Activated T-helper 17 cell treated with anti-CD3 and anti-CD28 coated beads, Interleukin-2, amount 50 U/mL, for 72 hours (primary cell): ENCODE measurements around the gene TCF7L2. TPM values are rescaled to one million over a fixed set of nuclear protein-coding genes. Genes with fewer than 3 reads are reported as not detected.

ENCODE experiments used
- ATAC-seq: fragments of 150-1000 bp; cut with Tn5 transposase; replicated peaks from 2 replicates; pipeline ENCODE4 v1.10.0; 2021; ENCODE audit warnings: mild to moderate bottlenecking, moderate library complexity
- H3K27ac Mint-ChIP-seq: one replicate; pipeline ENCODE4 v1.8.0; 2022; ENCODE audit warnings: mixed read lengths
- H3K27me3 Mint-ChIP-seq: one replicate; pipeline ENCODE4 v1.8.0; 2022; ENCODE audit warnings: mixed read lengths
- H3K36me3 Mint-ChIP-seq: one replicate; pipeline ENCODE4 v1.8.0; 2022; ENCODE audit warnings: low read depth, mild to moderate bottlenecking, mixed read lengths
- H3K4me1 Mint-ChIP-seq: one replicate; pipeline ENCODE4 v1.8.0; 2022; ENCODE audit warnings: mixed read lengths
- H3K4me3 Mint-ChIP-seq: one replicate; pipeline ENCODE4 v1.8.0; 2022; ENCODE audit warnings: mild to moderate bottlenecking, mixed read lengths
- H3K9me3 Mint-ChIP-seq: one replicate; pipeline ENCODE4 v1.8.0; 2022; ENCODE audit warnings: mixed read lengths
- total RNA-seq, 2 donors: library from RNA; stranded (reverse); gene quantifications; one replicate each; pipeline ENCODE4 v1.2.3, GENCODE V29; 2022

Gene TCF7L2
- total RNA-seq, 2 donors from 2014 or later = 1.1 to 4.7 TPM

DNA sequence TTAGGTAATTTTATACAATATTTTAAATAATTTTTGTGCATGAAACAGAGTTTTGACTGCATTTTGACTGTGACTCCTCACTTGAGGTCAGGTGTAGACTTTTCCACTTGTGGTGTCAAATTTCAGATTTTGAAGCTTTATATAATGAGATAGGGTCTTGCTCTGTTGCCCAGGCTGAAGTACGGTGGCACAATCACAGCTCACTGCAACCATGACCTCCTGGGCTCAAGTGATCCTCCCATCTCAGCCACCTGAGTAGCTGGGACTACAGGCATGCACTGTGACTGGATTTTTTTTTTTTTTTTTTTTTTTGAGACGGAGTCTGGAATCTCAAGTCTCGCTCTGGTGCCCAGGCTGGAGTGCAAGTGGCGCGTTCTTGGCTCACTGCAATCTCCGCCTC lies 74.9 kb downstream of the TCF7L2 start:
- Mint-ChIP-seq H3K4me1 (peaks cover 5% of the 10 kb centered on the region), H3K27ac (no peak overlapping the region), H3K4me3 (no peak overlapping the region), H3K36me3 (no peaks in the 10 kb centered on the region), H3K9me3 (no peaks in the 10 kb centered on the region), H3K27me3 (peaks cover 22% of the 10 kb centered on the region)
- no peak for ATAC-seq

DNA sequence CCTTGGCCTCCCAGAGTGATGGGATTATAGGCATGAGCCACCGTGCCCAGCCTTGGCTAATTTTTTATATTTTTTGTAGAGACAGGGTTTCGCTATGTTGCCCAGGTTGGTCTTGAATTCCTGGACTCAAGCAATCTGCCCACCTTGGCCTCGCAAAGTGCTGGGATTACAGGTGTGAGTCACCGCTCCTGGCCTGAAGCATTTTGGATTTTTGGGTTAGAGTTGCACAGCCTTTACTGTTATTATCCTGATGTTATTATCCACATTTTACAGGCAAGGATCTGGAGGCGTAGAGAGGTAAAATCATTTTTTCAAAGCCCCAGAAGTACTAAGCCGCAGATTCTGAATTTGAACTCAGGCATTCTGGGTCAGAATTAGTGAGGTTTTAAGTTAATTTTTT lies 75.4 kb downstream of the TCF7L2 start:
- Mint-ChIP-seq H3K4me1 (peaks cover 5% of the 10 kb centered on the region), H3K9me3 (no peaks in the 10 kb centered on the region), H3K36me3 (no peaks in the 10 kb centered on the region), H3K27me3 (peaks cover 20% of the 10 kb centered on the region), H3K27ac (no peak overlapping the region), H3K4me3 (no peak overlapping the region)
- no peak for ATAC-seq

DNA sequence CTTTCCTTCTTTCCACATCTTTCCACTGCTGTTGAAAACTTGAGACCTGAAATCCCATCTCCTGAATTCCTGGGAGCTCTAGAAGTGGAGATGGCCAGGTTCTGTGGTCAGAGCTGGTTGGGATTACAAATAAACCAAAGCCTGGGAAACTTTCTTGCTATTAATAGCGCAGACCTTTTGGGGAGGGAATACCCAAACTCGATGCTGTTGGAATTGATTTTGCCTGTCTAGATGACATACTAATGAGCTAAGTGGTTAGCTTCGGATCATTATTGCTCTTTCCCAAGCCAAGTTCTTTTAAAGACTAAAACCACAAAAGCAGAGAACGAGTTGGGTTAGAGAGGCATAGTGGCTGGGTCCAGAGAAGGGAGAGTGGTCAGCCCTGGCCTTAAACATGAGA lies 76.6 kb downstream of the TCF7L2 start:
- no peak for ATAC-seq
- Mint-ChIP-seq H3K4me1 (peaks cover 5% of the 10 kb centered on the region), H3K9me3 (no peaks in the 10 kb centered on the region), H3K27me3 (peaks cover 20% of the 10 kb centered on the region), H3K27ac (no peak overlapping the region), H3K36me3 (no peaks in the 10 kb centered on the region), H3K4me3 (no peak overlapping the region)

DNA sequence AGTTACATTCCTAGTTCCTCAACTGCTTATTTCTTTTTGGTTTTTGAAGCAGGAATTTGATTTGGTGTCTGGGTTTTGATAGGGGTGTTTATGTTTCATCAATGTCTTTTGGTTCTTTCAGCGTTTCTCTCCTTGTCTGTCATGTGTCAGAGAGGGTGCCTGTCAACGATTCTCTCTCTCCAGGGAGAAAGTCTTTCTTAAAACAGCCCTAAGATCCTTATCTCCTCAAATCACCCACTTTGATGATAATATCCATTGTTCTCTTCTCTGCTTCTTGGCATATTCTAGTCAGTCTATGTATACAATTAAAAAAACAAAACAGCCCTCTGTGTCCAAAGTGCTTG lies 77.2 kb downstream of the TCF7L2 start:
- Mint-ChIP-seq H3K27me3 (peaks cover 20% of the 10 kb centered on the region), H3K9me3 (no peaks in the 10 kb centered on the region), H3K4me3 (no peak overlapping the region), H3K4me1 (peaks cover 5% of the 10 kb centered on the region), H3K36me3 (no peaks in the 10 kb centered on the region), H3K27ac (no peak overlapping the region)
- no peak for ATAC-seq

DNA sequence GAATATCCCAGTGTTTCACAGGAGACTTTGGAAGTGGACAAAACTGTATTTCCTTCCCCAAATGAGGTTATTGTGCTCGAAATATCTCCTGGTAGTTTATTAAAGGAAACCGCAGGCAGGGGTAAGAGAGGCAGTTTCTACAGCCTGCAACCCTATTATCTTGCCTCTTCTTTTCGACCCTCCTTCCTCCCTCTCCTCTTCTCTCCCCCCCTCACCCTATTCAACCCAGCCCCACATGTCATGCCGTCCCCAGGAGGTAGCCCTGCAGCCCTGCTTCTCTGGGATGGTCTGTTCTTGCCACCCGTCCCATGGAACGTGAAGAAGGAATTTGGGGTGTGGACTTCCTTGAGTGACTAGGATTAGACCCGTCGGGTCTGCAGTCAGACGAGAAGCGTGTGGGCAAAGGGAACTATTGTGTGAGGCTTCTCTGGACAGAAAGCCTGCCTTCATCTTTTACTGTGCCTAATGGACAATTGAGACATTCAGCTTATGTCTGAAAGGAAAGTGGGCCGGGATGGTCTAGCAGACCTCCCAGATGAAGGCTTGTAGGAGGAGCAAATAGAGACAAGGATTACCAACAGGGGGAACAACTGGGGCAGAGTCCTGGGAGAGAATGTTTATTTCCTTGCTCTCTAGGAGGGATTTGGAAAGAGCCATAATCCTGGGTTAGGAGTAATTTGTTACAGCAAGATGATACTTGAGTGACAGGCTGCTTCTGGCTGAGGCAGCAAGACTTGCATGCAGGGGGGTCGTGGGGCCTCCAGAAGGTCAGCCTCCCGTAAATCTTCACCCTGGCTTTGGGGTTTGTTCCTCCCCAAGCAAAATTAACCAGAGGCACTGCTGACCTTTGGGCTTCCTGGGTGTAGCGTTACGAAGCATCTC lies 77.8 kb downstream of the TCF7L2 start:
- Mint-ChIP-seq H3K27me3 (peaks cover 20% of the 10 kb centered on the region), H3K9me3 (no peaks in the 10 kb centered on the region), H3K4me1 (peaks cover 5% of the 10 kb centered on the region), H3K27ac (no peak overlapping the region), H3K36me3 (no peaks in the 10 kb centered on the region), H3K4me3 (no peak overlapping the region)
- no peak for ATAC-seq

DNA sequence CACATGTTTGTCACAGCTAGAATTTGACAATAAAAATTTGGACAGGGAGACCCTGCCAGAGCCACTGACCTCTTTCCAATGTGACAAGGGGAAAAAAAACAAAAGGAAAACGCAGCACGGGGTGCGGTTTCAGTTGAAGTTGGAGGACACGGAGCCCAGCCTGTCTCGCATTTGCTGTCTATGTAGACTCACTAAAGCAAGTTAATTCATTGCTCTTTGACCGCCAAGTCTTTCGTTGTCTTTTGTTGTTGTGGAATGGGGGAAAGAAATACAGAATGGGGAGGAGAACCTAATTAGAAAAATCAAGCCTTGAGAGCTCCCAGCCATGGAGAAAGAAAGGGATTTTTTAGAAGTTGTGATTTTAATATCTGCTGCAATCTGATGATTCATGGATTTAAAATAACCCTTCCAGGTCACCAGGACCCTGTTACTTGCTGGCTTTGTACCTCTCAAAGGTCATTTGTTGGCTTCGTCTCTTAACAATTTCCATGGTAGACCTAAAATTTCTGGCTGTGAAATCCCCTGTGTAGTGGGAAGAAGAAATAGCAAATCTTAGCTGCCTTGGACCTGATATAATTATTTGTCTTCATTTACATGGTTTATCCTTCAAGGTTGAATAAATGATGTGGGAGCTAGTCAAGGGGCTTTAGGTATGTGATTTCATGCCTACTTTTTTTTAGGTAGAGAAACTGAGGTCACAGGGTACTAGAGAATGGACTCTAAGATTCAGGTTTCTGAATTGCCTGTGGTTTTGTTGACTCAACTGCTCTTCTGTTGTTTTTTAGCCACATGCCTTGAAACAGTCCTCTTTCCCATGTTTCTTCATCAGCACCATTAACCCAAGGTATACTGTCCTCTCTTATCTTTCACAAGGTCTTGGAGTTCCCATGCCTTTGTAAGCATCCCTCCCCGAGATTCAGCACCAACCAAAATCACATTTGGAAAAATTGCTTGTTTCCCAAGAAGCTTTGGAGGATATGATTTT lies 78.7 kb downstream of the TCF7L2 start:
- ATAC-seq = no peak
- Mint-ChIP-seq H3K27me3 (peaks cover 20% of the 10 kb centered on the region), H3K4me1 (peaks cover 5% of the 10 kb centered on the region), H3K9me3 (no peaks in the 10 kb centered on the region), H3K36me3 (no peaks in the 10 kb centered on the region), H3K27ac (no peak overlapping the region), H3K4me3 (no peak overlapping the region)

DNA sequence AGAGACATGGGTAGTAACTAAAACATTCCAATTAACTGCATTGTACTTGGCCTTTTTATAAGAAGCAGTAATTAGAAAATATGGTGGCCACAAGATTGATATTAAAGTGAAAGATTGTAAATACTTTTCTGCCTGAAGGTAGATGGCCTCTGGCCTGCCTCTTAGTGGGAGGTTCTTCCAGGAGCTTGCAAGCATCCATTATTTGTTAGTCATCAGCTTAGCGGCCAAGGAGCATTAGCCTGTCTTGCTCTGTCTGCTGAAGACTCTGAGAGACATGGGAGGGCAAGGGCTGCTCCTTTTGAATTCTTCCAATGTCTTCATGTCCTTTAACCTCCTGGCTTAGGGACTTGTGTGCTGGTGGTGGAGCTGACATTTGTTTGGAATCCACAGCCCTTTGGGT lies 80.4 kb downstream of the TCF7L2 start:
- Mint-ChIP-seq H3K27me3 (peaks cover 20% of the 10 kb centered on the region), H3K9me3 (no peaks in the 10 kb centered on the region), H3K4me1 (peaks cover 5% of the 10 kb centered on the region), H3K36me3 (no peaks in the 10 kb centered on the region), H3K27ac (no peak overlapping the region), H3K4me3 (no peak overlapping the region)
- ATAC-seq = no peak

DNA sequence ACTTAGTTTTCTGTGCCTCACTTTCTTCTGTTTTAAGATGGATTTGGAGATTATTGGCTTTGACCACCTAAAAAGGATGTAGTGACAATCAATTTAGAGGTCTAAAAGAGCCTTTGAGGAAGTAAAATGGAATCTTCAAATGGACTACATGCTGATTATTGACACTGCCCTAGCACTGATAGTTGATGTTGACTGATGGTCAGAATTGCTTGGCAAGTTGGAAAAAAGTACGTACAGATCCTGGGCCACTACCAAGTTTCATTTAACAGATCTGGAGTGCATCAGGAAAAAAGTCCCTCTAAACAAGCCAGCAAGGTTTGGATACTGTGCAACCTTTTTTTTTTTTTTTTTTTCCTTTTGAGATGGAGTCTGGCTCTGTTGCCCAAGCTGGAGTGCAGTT lies 81.1 kb downstream of the TCF7L2 start:
- no peak overlapping the region for H3K4me3 Mint-ChIP-seq
- peaks cover 20% of the 10 kb centered on the region for H3K27me3 Mint-ChIP-seq
- H3K9me3 Mint-ChIP-seq = no peaks in the 10 kb centered on the region
- no peak for ATAC-seq
- peaks cover 5% of the 10 kb centered on the region for H3K4me1 Mint-ChIP-seq
- no peak overlapping the region for H3K27ac Mint-ChIP-seq
- H3K36me3 Mint-ChIP-seq = no peaks in the 10 kb centered on the region

DNA sequence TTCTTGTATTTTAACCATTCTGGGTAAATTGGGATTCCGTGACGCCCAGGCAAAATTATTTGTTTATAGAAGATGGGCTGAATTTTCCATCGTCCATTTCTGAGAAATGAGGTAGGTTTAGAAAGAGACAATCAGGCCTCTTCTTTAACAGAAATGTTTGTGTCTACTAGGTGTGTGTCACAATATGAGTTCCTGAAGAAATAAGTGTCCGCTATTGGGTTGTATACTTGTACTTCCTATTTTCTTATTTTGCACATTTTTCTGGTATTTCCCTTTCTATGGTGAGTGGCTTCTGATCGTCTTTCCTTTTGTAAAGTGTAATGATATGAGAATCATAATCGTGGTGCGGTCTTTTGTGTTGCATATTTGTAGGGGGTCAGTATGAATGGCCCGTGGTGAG lies 83.9 kb downstream of the TCF7L2 start:
- H3K4me3 Mint-ChIP-seq = no peak overlapping the region
- no peaks in the 10 kb centered on the region for H3K4me1 Mint-ChIP-seq
- no peak overlapping the region for H3K27ac Mint-ChIP-seq
- H3K36me3 Mint-ChIP-seq = no peaks in the 10 kb centered on the region
- peaks cover 4% of the 10 kb centered on the region for H3K27me3 Mint-ChIP-seq
- no peaks in the 10 kb centered on the region for H3K9me3 Mint-ChIP-seq
- no peak for ATAC-seq

DNA sequence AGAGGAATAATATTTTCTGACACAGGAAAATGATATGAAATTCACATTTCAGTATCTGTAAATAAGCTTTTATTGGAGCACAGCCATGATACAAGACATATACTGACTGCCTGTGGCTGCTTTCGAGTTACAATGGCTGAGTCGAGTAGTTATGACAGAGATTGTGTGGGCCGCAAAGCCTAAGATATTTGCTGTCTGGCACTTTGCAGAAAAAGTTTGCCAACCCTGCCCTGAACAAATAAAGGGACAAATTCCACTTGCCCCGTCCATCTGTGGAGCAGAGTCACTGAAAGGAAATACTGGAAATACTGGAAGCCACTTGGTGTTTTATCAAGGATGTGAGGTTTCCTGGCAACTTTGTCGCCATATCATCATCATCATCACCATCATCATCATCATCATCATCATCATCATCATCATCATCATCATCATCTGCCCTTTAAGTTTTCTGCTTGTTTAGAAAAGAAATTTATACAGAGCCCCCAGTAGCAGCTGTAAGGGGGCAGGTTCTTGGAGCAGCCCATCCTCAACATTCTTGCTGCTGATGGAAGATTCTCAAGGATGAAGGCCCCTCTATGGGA lies 85.8 kb downstream of the TCF7L2 start:
- no peak overlapping the region for H3K4me3 Mint-ChIP-seq
- no peak overlapping the region for H3K27ac Mint-ChIP-seq
- ATAC-seq = no peak
- no peaks in the 10 kb centered on the region for H3K9me3 Mint-ChIP-seq
- no peaks in the 10 kb centered on the region for H3K4me1 Mint-ChIP-seq
- no peaks in the 10 kb centered on the region for H3K36me3 Mint-ChIP-seq
- peaks cover 4% of the 10 kb centered on the region for H3K27me3 Mint-ChIP-seq

DNA sequence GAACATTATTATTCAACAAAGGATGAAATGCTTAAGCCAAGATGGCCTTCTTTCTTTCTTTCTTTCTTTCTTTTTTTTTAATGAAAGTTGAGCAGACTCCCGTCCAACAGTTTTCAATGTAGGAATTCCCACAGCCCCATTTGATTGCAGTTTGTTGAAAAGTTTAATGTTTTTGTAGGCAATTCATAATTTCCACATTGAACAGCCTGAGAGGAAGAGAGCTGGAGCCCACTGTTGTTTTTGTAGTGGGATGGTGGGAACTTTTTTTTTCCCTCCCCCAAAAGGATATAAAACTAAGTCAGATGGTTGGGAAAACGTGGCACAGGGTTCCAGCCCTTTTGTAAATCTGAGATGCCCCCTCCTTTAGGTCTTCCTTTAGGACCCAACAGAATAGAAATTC lies 86.6 kb downstream of the TCF7L2 start:
- no peaks in the 10 kb centered on the region for H3K36me3 Mint-ChIP-seq
- no peak overlapping the region for H3K4me3 Mint-ChIP-seq
- H3K27ac Mint-ChIP-seq = no peak overlapping the region
- ATAC-seq = no peak
- peaks cover 4% of the 10 kb centered on the region for H3K27me3 Mint-ChIP-seq
- H3K4me1 Mint-ChIP-seq = no peaks in the 10 kb centered on the region
- H3K9me3 Mint-ChIP-seq = no peaks in the 10 kb centered on the region

DNA sequence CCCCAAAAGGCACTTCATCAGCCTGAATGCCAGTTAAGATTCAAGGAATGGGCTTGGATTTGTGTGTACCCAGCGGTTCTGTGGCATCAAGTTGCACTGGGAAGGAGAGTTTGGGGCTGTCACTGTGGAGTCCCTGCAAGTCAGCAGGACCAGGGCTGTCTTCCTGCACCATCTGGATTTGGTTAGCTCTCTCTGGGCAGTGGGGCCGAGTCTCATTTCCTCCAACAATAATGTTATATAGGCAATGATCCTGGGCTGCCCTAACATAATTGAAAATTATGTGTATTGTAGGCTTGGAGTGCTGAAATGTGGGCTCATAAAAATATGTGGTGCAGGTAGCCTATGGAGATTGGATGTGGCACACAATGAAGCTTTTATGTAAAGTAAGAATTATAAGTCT lies 87.2 kb downstream of the TCF7L2 start:
- Mint-ChIP-seq H3K27me3 (peaks cover 4% of the 10 kb centered on the region), H3K9me3 (no peaks in the 10 kb centered on the region), H3K36me3 (no peaks in the 10 kb centered on the region), H3K27ac (no peak overlapping the region), H3K4me1 (no peaks in the 10 kb centered on the region), H3K4me3 (no peak overlapping the region)
- ATAC-seq = no peak

DNA sequence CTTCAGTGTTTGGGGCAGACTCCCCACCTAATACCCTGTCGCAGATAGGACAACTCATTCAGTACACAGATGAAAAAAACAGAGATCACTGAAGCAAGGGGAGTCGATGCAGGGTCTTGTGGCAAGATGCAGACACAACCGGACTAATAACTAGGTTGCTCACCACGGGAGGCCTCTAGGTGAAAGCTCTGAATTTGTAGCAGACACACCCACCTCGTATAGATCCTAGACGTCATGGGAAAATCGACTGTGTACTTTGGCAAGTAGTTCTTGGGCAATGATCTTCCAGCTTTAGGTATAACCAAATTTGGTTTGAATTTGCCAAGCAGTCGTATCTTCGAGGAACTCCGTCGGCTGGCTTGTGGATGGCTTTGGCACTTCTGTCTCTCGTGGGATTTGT lies 88.1 kb downstream of the TCF7L2 start:
- peaks cover 6% of the 10 kb centered on the region for H3K27me3 Mint-ChIP-seq
- no peaks in the 10 kb centered on the region for H3K9me3 Mint-ChIP-seq
- ATAC-seq = no peak
- no peak overlapping the region for H3K4me3 Mint-ChIP-seq
- H3K27ac Mint-ChIP-seq = no peak overlapping the region
- H3K4me1 Mint-ChIP-seq = no peaks in the 10 kb centered on the region
- H3K36me3 Mint-ChIP-seq = no peaks in the 10 kb centered on the region

DNA sequence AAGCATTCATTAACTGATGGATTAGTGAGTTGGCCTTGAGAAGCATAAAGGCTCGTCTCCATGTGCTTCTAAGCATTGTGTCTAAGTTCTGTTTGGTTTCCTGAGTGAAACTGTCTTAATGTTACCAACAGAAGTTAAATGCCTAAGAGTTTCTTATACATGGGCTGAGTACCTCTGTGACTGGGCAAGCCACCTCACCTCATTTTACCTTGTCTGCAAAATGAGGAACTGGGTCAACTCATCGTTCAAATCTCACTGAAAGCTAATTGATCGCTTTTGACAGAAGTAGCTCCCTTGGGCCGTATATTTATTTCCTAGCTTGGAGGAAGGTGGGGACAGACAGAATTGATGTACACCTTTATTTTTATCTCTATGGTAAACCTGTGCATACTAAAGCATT lies 88.9 kb downstream of the TCF7L2 start:
- H3K9me3 Mint-ChIP-seq = no peaks in the 10 kb centered on the region
- ATAC-seq = no peak
- no peaks in the 10 kb centered on the region for H3K36me3 Mint-ChIP-seq
- peaks cover 8% of the 10 kb centered on the region for H3K27me3 Mint-ChIP-seq
- no peak overlapping the region for H3K27ac Mint-ChIP-seq
- no peak overlapping the region for H3K4me3 Mint-ChIP-seq
- H3K4me1 Mint-ChIP-seq = no peaks in the 10 kb centered on the region
